ENCODE data around the gene GYS2.

The GYS2 gene

GRCh38 chr12:21505888-21506287 lies 98.8 kb downstream of the GYS2 start:
- DNase-seq (ENCODE audit: low read depth in 2 of 2), result no peak

GRCh38 chr12:21502872-21503271 lies 101.8 kb downstream of the GYS2 start:
- DNase-seq (ENCODE audit: low read depth in 2 of 2), result no peak

DNA sequence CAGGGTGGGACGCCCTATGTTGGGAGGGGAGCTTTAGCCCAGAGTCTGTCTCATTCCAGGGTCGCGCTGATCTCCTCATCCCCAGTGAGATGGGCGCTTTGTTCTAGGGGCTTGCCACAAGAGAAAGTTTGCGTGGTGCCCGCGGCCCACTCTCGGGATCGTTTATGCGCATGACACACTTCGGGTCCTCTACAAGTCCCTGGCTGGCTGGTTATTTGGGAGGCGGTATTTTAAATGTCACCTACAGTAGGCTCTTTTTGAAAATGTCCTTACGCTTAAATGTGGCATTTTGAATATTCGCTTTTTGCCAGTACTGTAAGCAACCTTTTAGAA lies 102.5 kb downstream of the GYS2 start:
- DNase-seq (ENCODE audit: low read depth in 2 of 2), result peak; percentile 7 to 9

GRCh38 chr12:21501258-21502163 lies 103.1 kb downstream of the GYS2 start, which contains the start of the genes GOLT1B and RECQL:
Gene GOLT1B, plus strand, starts transcription at chr12:21501789. Its CDS starts 135 bp downstream, at chr12:21501924.
Gene RECQL, minus strand, starts transcription at chr12:21501635. Its CDS starts 2,065 bp downstream, at chr12:21499570.
- peak; percentile 81 to 90 for DNase-seq (ENCODE audit: low read depth in 2 of 2)

GRCh38 chr12:21500786-21501257 lies 103.8 kb downstream of the GYS2 start:
- no peak for DNase-seq (ENCODE audit: low read depth in 2 of 2)

DNA sequence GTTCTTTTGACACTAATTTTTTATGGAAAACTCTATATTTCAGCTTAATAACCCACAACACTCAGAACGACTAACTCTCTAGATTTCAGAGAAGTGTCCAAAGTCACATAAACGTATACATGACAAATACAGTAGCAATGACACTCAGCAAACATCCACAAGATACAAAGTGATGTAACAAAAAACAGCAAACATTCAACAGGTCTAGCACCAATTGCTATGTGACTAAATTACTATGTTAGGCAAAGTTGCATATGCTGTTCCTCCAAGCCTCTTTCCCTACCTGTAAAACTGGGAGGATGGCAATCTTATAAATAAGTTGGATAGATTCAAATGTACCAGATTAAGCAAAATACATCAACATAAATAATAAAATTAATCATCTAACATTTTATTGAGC lies 104.9 kb downstream of the GYS2 start:
- no peak for DNase-seq (ENCODE audit: low read depth in 2 of 2)

All from stimulated activated CD8-positive, alpha-beta memory T cell treated with anti-CD3 and anti-CD28 coated beads, Interleukin-7, amount 100 ng/mL, for 4 hours (primary cell).